Effector memory CD8-positive, alpha-beta T cell (primary cell): Measurements from ENCODE around the gene GSTA2.
"Not testable (repeated sequence)": the region's sequence is repeated elsewhere in the genome, so short reads cannot be mapped to it uniquely, and the experiment has no call there.

Experiments used
- ATAC-seq: fragments of 150-1000 bp; cut with Tn5 transposase; replicated peaks from 2 replicates; pipeline ENCODE4 v1.10.0; 2021; ENCODE audit warnings: mild to moderate bottlenecking, moderate library complexity
- DNase-seq, 3 experiments: peaks; one replicate each; pipeline ENCODE4 v3.0.0; 2021
- H3K27ac Mint-ChIP-seq, 2 donors: one replicate each; pipeline ENCODE4 v1.8.0; 2022; ENCODE audit warnings: mild to moderate bottlenecking in 2 of 2, mixed read lengths in 2 of 2, moderate library complexity in 2 of 2
- H3K27me3 Mint-ChIP-seq, 2 donors: one replicate each; pipeline ENCODE4 v1.8.0; 2022; ENCODE audit warnings: mixed read lengths in 2 of 2
- H3K36me3 Mint-ChIP-seq: one replicate; pipeline ENCODE4 v1.8.0; 2022; ENCODE audit warnings: mild to moderate bottlenecking, moderate library complexity, mixed read lengths; ENCODE audit not compliant: insufficient read depth
- H3K4me1 Mint-ChIP-seq, 2 donors: one replicate each; pipeline ENCODE4 v1.8.0; 2022; ENCODE audit warnings: low read depth in 2 of 2, mixed read lengths in 2 of 2
- H3K4me3 Mint-ChIP-seq, 2 donors: one replicate each; pipeline ENCODE4 v1.8.0; 2022; ENCODE audit warnings: mild to moderate bottlenecking in 2 of 2, mixed read lengths in 2 of 2, moderate library complexity in 2 of 2
- H3K9me3 Mint-ChIP-seq, 2 donors: one replicate each; pipeline ENCODE4 v1.8.0; 2022; ENCODE audit warnings: mixed read lengths in 2 of 2

The GSTA2 gene

DNA sequence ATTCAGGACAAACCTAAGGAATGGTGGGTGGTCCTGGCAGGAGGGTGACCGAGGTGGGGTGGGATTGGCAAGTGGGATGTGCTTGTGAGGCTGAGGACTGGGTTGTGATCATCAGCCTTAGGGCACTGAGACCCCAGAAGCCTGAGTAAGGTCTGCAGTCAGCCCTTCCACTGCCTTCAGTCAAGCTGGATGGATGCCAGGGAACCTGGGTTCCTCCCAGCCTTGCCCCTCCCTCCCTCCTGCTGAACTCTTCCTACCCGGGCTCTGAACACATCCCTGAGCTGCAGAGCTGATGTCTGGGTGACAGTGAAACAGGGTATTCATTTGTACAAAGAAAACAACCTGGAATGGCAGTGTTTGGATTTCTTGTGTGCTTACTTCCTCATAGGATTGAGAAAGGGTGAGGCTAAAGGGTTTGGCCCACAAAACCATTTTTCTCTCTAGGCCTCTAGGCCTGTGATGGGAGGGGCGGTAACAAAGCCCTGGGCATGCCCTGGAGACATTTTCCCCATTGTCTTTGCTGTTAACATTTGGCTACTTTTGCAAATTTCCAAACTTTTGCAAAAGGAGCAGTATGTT, 19.5 kb upstream of the GSTA2 start:
- ATAC-seq, H3K27ac Mint-ChIP-seq, H3K4me1 Mint-ChIP-seq, H3K36me3 Mint-ChIP-seq, H3K4me3 Mint-ChIP-seq, DNase-seq, H3K9me3 Mint-ChIP-seq: not testable (repeated sequence)
- peaks cover 40 to 57% of the 10 kb centered on the region in 2 donors for H3K27me3 Mint-ChIP-seq

DNA sequence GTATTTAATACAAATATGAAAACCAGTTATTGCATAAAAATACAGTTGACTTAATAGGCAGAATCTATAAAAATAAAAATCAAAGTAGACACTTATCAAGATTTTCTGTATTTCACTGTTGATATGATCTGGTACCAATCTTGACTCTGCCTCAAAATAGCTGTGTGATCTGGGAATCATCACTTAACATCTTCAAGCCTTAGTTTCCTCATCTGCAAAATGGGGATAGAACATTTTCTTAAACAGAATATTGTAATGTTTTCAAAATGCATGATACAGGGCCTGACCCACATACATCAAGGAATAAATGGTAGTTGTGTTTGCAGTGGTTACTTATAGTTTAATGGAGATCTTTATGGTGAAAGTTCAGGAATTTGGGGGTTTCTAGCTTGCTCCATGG, 18.9 kb upstream of the GSTA2 start:
- H3K27me3 Mint-ChIP-seq: peaks cover 44 to 62% of the 10 kb centered on the region in 2 donors
- not testable (repeated sequence) for H3K36me3 Mint-ChIP-seq, H3K4me3 Mint-ChIP-seq, ATAC-seq, H3K4me1 Mint-ChIP-seq, H3K9me3 Mint-ChIP-seq, DNase-seq, H3K27ac Mint-ChIP-seq

DNA sequence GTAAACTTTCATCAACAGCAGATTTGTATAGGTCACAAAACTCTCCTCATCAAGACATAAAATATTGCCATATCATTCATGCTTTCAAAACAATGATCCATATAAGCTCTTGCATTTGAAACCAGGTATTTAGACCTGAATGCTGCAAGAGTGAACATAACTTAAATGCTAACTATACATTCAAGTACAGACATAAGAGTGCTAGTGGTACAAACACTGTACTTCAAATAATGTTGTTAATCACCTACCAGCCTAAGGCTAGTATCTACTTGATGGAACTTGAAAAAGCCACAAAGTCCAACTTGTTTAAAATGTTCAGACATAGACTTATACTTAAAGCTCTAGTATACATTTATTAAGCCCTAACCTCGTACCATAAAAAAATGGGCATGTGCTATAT, 16.0 kb upstream of the GSTA2 start:
- H3K9me3 Mint-ChIP-seq: no peaks in the 10 kb centered on the region
- H3K27me3 Mint-ChIP-seq: peaks cover 54 to 76% of the 10 kb centered on the region in 2 donors
- no peak for DNase-seq
- no peaks in the 10 kb centered on the region for H3K4me1 Mint-ChIP-seq
- H3K27ac Mint-ChIP-seq: no peak overlapping the region
- no peak for ATAC-seq
- H3K36me3 Mint-ChIP-seq: no peaks in the 10 kb centered on the region
- H3K4me3 Mint-ChIP-seq: no peak overlapping the region

DNA sequence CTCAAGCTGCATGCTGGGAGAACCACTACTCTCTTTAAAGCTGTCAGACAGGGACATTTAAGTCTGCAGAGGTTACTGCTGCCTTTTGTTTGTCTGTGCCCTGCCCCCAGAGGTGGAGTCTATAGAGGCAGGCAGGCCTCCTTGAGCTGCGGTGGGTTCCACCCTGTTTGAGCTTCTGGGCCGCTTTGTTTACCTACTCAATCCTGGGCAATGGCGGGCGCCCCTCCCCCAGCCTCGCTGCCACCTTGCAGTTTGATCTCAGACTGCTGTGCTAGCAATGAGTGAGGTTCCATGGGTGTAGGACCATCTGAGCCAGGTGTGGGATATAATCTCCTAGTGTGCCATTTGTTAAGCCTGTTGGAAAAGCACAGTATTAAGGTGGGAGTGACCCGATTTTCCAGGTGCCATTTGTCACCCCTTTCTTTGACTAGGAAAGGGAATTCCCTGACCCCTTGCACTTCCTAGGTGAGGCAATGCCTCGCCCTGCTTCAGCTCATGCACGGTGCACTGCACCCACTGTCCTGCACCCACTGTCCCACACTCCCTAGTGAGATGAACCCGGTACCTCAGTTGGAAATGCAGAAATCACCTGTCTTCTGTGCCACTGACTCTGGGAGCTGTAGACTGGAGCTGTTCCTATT, 13.6 kb upstream of the GSTA2 start:
- H3K27me3 Mint-ChIP-seq: peaks cover 61 to 71% of the 10 kb centered on the region in 2 donors
- not testable (repeated sequence) for H3K27ac Mint-ChIP-seq, H3K9me3 Mint-ChIP-seq, H3K4me3 Mint-ChIP-seq, DNase-seq, H3K36me3 Mint-ChIP-seq, H3K4me1 Mint-ChIP-seq, ATAC-seq

GRCh38 chr6:52769399-52769798, 6.1 kb upstream of the GSTA2 start:
- H3K27me3 Mint-ChIP-seq: peaks cover 20 to 27% of the 10 kb centered on the region in 2 donors
- not testable (repeated sequence) for H3K4me1 Mint-ChIP-seq, DNase-seq, H3K36me3 Mint-ChIP-seq, H3K27ac Mint-ChIP-seq, H3K9me3 Mint-ChIP-seq, H3K4me3 Mint-ChIP-seq, ATAC-seq

GRCh38 chr6:52767658-52768057, 4.4 kb upstream of the GSTA2 start:
- not testable (repeated sequence) for H3K36me3 Mint-ChIP-seq, ATAC-seq, H3K4me1 Mint-ChIP-seq, H3K27ac Mint-ChIP-seq, H3K9me3 Mint-ChIP-seq, DNase-seq, H3K4me3 Mint-ChIP-seq
- H3K27me3 Mint-ChIP-seq: peaks cover 18 to 38% of the 10 kb centered on the region in 2 donors

- not testable (repeated sequence) for H3K4me1 Mint-ChIP-seq, H3K4me3 Mint-ChIP-seq, H3K9me3 Mint-ChIP-seq, ATAC-seq, H3K27ac Mint-ChIP-seq, DNase-seq, H3K36me3 Mint-ChIP-seq
- peaks cover 49 to 64% of the 10 kb centered on the region in 2 donors for H3K27me3 Mint-ChIP-seq
Measured at GRCh38 chr6:52761673-52762491, 1.4 kb downstream of the GSTA2 start.

GRCh38 chr6:52760105-52760765, 3.0 kb downstream of the GSTA2 start:
- Mint-ChIP-seq H3K36me3 (no peaks in the 10 kb centered on the region), H3K27me3 (peaks cover 46 to 60% of the 10 kb centered on the region in 2 donors)
- ATAC-seq: no peak

DNA sequence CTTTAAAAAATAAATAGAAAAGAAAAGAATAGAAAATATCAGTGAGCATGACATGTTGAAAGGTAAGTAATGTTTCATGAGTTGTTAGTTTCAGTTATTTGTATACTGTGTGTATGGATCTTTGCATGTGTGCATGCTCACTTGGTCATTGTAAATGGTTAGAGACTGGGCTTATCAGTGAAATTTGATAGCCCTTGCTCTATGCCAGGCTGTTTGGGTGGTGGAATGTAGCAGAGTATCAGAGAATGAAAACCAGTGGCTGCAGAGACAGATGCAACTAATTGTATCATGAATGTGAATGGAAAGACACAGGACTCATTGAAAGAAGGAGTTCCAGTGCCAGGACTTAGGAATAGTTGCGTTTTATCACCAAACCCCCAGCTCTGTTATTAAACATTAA, 4.2 kb downstream of the GSTA2 start:
- Mint-ChIP-seq H3K9me3 (no peaks in the 10 kb centered on the region), H3K27me3 (peaks cover 49 to 64% of the 10 kb centered on the region in 2 donors), H3K27ac (no peak overlapping the region), H3K4me3 (no peak overlapping the region), H3K36me3 (no peaks in the 10 kb centered on the region), H3K4me1 (no peaks in the 10 kb centered on the region)
- ATAC-seq (no peak), DNase-seq (no peak)

More at GRCh38 chr6:52760105-52760765, 3.0 kb downstream of the GSTA2 start:
- DNase-seq: no peak
- H3K9me3 Mint-ChIP-seq: no peaks in the 10 kb centered on the region
- H3K4me1 Mint-ChIP-seq: no peaks in the 10 kb centered on the region
- no peak overlapping the region for H3K27ac Mint-ChIP-seq
- no peak overlapping the region for H3K4me3 Mint-ChIP-seq

DNA sequence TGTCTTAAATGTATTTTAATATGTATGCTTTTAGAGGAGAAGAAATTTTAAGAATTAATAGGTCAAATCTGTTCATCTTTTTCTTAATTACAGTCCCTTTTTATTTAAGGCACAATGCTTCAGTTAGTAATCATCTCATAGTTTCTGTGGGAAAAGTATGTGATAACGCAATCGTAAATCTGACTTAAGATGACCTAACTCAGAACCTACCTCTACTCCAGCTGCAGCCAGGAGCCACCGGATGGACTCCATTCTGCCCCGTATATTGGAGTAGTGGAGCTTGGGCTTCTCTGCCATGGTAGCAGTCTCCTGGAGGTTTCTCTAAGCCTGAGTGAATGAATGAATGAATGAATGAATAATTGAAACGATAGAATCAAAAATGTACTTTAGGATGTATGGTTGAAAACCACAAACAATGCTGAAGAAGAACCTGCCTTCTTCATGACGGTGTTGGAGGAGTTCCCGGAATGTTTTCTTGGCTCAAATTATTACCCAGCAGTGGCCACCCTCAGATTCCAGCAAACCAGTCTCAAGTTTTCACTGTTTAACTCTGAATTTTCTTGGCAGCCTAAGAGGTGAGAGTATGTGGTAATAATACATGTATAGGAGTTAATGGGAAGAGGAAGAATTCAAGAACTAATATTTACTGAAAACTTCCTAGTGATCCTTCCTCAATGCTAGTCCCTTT, 5.5 kb downstream of the GSTA2 start:
- not testable (repeated sequence) for H3K4me1 Mint-ChIP-seq, DNase-seq, H3K27ac Mint-ChIP-seq, H3K9me3 Mint-ChIP-seq, ATAC-seq, H3K4me3 Mint-ChIP-seq, H3K36me3 Mint-ChIP-seq
- peaks cover 55 to 59% of the 10 kb centered on the region in 2 donors for H3K27me3 Mint-ChIP-seq

DNA sequence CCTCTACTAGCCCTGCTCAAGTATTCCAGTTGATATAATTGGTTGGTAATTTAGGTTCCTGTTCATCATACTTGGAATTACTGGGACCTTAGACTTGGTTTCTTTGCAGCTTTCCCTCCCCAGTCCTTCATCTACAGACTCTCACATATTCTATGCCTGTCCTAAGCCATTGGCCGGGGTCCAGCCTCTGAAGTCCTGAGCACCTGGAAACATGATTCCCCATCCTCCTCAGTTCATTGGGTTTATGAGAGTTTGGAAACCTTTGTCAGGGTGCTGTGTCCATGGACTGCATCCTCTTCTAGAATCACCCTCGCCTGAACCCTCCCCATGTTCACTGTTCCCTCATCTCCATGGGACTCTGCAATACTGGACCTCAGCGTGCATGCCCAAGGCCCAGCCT, 8.8 kb downstream of the GSTA2 start:
- Mint-ChIP-seq H3K4me3 (no peak overlapping the region), H3K9me3 (no peaks in the 10 kb centered on the region), H3K4me1 (no peaks in the 10 kb centered on the region), H3K27me3 (peaks cover 35 to 44% of the 10 kb centered on the region in 2 donors), H3K36me3 (no peaks in the 10 kb centered on the region), H3K27ac (no peak overlapping the region)
- ATAC-seq: no peak
- DNase-seq: no peak

- not testable (repeated sequence) for DNase-seq, H3K4me3 Mint-ChIP-seq, H3K4me1 Mint-ChIP-seq, H3K27ac Mint-ChIP-seq, ATAC-seq, H3K9me3 Mint-ChIP-seq, H3K36me3 Mint-ChIP-seq
- H3K27me3 Mint-ChIP-seq: peaks cover 39 to 41% of the 10 kb centered on the region in 2 donors
Measured at GRCh38 chr6:52753137-52753536, 10.1 kb downstream of the GSTA2 start.

DNA sequence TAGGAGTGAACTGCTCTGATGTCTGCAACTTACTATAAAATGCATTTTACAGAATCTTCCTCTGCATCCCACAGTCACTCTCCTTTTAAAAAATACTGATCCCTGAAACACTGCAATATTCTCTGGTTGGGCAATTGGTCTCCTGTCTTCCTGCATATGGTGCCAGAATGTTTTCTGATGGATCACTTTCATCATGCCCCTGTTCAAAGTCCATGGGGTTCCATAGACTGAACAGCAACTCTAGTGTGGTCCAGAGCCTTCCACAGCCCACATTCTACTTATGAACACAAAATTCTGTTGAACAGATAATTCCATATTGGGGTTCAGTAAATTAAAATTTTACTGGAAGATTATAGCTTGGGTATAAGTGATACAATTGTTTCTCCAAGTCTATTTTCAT, 11.0 kb downstream of the GSTA2 start:
- ATAC-seq: no peak
- Mint-ChIP-seq H3K9me3 (no peaks in the 10 kb centered on the region), H3K4me3 (no peak overlapping the region), H3K36me3 (no peaks in the 10 kb centered on the region), H3K4me1 (no peaks in the 10 kb centered on the region), H3K27ac (no peak overlapping the region), H3K27me3 (peaks cover 39 to 41% of the 10 kb centered on the region in 2 donors)
- no peak for DNase-seq
